ENCODE results near the gene ZNF813. TPM values are rescaled to one million over a fixed set of nuclear protein-coding genes. Genes with fewer than 3 reads are reported as not detected.
"Not testable (repeated sequence)": the region's sequence is repeated elsewhere in the genome, so short reads cannot be mapped to it uniquely, and the experiment has no call there.

ZNF813 gene
- polyA plus RNA-seq, 2 of the 4 experiments (the other 2 are of a cell fraction): 0.30 to 0.78 TPM

DNA sequence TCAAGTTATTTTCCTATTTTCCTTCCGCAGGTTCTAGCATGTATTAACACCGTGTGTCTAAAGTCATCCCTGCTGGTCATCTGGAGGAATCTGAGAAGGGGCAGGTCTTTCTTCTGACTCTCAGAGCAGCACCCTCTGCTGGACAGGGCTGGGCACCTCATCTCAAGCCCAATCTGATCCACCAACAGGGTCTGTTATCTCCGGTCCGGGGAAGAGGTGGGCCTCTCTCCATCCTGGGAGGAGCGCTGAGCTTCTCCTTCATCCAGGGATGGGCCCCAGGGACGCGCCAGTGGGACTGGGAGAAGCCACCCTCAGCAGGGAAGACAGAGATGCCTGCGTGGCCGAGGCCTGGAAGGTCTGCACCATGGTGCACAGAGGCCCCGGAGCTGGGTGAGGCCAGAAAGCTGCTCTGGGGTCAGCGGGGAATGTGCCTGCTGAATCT, 44.4 kb downstream of the ZNF813 start (continued):
- TF ChIP-seq, protein P1, sequence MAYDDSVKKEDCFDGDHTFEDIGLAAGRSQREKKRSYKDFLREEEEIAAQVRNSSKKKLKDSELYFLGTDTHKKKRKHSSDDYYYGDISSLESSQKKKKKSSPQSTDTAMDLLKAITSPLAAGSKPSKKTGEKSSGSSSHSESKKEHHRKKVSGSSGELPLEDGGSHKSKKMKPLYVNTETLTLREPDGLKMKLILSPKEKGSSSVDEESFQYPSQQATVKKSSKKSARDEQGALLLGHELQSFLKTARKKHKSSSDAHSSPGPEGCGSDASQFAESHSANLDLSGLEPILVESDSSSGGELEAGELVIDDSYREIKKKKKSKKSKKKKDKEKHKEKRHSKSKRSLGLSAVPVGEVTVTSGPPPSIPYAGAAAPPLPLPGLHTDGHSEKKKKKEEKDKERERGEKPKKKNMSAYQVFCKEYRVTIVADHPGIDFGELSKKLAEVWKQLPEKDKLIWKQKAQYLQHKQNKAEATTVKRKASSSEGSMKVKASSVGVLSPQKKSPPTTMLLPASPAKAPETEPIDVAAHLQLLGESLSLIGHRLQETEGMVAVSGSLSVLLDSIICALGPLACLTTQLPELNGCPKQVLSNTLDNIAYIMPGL (CRISPR knock-in tag; IDR thresholded peaks at IDR 0.05; ENCODE audit: borderline replicate concordance): no peak
- TF ChIP-seq NFE2L2 (conservative IDR thresholded peaks at IDR 0.05; ENCODE audit: low read length) (no peak), RARB (CRISPR knock-in tag; IDR thresholded peaks at IDR 0.05) (no peak), NR3C1 (IDR thresholded peaks at IDR 0.05) (no peak)
- TF ChIP-seq, protein P2, sequence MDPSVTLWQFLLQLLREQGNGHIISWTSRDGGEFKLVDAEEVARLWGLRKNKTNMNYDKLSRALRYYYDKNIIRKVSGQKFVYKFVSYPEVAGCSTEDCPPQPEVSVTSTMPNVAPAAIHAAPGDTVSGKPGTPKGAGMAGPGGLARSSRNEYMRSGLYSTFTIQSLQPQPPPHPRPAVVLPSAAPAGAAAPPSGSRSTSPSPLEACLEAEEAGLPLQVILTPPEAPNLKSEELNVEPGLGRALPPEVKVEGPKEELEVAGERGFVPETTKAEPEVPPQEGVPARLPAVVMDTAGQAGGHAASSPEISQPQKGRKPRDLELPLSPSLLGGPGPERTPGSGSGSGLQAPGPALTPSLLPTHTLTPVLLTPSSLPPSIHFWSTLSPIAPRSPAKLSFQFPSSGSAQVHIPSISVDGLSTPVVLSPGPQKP (IDR thresholded peaks at IDR 0.05; ENCODE audit: low read depth, low read length): no peak
- TF ChIP-seq, protein P3, sequence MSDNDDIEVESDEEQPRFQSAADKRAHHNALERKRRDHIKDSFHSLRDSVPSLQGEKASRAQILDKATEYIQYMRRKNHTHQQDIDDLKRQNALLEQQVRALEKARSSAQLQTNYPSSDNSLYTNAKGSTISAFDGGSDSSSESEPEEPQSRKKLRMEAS (IDR thresholded peaks at IDR 0.05): no peak

DNA sequence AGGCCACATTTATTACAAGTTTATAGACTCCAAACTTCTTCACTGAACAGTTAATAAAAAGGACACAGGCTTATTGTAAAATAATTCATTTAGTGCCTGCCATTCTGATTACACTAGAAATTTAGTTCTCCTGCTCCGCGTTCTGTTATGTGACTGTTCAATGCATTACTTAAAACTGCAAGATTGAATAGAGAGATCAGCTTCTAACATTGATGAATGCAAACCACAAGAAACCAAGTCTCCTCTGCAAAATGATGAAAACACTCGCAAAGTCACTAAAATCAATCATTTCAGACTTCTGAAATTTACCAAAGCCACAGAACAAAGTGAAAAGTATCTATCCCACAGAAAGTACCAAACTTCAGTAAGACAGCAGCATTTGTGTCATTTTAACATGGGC, 47.5 kb downstream of the ZNF813 start:
- POLR2A ChIA-PET; CTCF ChIA-PET; ATAC-seq; H3K27ac ChIP-seq; H3K4me3 ChIP-seq; H3K4me2 ChIP-seq; DNase-seq (ENCODE audit: low read depth in 1 of 2, low spot score in 1 of 2); H3K4me1 ChIP-seq: not testable (repeated sequence)
- H3K9me3 ChIP-seq: peaks cover 44% of the 10 kb centered on the region
- WGBS (ENCODE audit: missing lambda C conversion rate): 90% methylated on average over 3 of the region's 3 CpGs
- FAIRE-seq: peak; percentile 86

DNA sequence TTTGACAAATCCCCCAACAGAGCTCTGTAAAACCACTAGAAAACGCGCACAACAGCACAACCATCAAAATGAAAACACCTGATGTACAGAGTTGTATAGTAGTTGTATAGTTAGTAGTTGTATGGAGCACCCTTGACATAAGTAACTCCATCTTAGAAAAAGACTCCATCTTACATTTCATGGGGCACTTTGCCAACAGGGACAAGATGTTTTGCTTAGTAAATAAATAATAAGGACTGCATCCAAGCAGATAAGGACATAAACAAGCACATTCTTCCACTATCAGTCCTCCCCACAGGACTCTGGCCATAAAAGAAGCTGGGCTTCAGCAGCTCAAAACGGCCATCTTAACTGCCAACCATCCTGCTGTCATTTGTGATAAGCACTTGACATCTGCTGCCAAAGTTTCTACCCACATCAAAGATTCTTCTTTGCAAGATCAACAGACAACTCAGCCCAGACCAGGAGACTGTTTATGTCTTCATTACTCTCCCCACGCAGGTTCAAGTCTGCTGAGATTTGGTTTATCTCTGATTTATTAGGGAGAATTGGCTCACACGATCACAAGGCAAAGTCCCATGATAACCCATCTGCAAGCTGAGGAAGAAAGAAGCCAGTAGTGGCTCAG, 49.7 kb downstream of the ZNF813 start:
- ATAC-seq (no peak), FAIRE-seq (no peak), DNase-seq (ENCODE audit: low read depth in 1 of 2, low spot score in 1 of 2) (no peak)
- Histone ChIP-seq H3K4me1 (0 out of 3 replicates have a peak, but pooled peaks cover 3% of the 10 kb centered on the region), H3K27ac (no peak overlapping the region), H3K4me2 (no peak overlapping the region), H3K4me3 (no peak overlapping the region), H3K9me3 (peaks cover 48% of the 10 kb centered on the region)
- ChIA-PET POLR2A (no interaction called here), CTCF (interaction anchor here (0.7 kb wide), 1 partner anchor 10 kb away, joined by 3 read pairs; no protein-coding TSS in a partner anchor)
- TF ChIP-seq HDAC2 (IDR thresholded peaks at IDR 0.05): no peak
- TF ChIP-seq, protein P4, sequence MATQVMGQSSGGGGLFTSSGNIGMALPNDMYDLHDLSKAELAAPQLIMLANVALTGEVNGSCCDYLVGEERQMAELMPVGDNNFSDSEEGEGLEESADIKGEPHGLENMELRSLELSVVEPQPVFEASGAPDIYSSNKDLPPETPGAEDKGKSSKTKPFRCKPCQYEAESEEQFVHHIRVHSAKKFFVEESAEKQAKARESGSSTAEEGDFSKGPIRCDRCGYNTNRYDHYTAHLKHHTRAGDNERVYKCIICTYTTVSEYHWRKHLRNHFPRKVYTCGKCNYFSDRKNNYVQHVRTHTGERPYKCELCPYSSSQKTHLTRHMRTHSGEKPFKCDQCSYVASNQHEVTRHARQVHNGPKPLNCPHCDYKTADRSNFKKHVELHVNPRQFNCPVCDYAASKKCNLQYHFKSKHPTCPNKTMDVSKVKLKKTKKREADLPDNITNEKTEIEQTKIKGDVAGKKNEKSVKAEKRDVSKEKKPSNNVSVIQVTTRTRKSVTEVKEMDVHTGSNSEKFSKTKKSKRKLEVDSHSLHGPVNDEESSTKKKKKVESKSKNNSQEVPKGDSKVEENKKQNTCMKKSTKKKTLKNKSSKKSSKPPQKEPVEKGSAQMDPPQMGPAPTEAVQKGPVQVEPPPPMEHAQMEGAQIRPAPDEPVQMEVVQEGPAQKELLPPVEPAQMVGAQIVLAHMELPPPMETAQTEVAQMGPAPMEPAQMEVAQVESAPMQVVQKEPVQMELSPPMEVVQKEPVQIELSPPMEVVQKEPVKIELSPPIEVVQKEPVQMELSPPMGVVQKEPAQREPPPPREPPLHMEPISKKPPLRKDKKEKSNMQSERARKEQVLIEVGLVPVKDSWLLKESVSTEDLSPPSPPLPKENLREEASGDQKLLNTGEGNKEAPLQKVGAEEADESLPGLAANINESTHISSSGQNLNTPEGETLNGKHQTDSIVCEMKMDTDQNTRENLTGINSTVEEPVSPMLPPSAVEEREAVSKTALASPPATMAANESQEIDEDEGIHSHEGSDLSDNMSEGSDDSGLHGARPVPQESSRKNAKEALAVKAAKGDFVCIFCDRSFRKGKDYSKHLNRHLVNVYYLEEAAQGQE (IDR thresholded peaks at IDR 0.05): no peak
- TF ChIP-seq CEBPB (IDR thresholded peaks at IDR 0.05): no peak
- TF ChIP-seq, protein P5, sequence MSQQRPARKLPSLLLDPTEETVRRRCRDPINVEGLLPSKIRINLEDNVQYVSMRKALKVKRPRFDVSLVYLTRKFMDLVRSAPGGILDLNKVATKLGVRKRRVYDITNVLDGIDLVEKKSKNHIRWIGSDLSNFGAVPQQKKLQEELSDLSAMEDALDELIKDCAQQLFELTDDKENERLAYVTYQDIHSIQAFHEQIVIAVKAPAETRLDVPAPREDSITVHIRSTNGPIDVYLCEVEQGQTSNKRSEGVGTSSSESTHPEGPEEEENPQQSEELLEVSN (IDR thresholded peaks at IDR 0.05; ENCODE audit: borderline replicate concordance, low read depth): no peak
- TF ChIP-seq MYC (IDR thresholded peaks at IDR 0.05; ENCODE audit: borderline replicate concordance, low read length): no peak
- TF ChIP-seq FOSB (CRISPR knock-in tag; IDR thresholded peaks at IDR 0.05): no peak
- TF ChIP-seq, protein P3 (IDR thresholded peaks at IDR 0.05): no peak
- WGBS (ENCODE audit: missing lambda C conversion rate): 28% methylated on average over 5 of the region's 5 CpGs
